ENCODE measurements around the gene LRRC40. TPM values are rescaled to one million over a fixed set of nuclear protein-coding genes. Genes with fewer than 3 reads are reported as not detected.

Gene LRRC40
- 19.9 and 31.5 TPM in 2 replicates for total RNA-seq

DNA sequence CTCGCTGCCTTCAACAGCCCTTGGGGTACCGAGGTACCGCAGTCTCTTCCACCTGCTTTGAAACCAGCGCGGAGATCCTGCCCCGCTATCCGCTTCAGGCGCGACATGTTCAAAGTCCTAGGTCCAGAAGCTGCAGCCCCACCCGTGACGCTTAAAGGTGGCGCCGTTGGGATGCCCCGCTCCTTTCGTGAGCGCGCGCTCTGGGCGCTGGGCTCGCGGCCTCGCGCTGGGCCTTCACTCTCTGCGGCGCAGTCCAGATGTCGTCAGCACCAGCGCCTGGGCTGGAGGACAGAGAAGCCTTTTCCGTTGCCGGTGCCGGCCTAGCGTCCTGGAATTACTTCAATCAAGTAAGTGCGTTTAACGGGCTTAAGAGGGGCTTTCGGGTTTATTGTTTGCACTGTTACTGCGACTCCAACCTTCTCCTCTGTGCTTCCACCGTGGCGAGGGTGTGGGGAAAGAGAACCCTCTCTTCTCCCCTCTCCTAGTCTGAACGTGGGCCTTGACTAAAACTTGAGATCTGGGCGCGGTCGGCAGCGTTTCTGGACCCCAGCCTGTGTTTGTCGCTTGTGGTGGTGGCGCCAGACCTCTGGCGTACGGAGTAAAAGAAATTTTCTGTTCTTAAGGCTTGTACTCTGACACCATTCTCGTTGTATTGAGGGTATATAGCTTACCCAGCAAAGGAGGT, at the start of gene LRRC40:
Gene LRRC40, minus strand, starts transcription at position 146 of the 685 bp plus-strand sequence. Its CDS starts 39 bp downstream, at position 107.

GRCh38 chr1:70221238-70222121, 16.1 kb upstream of the LRRC40 start, which contains the start of gene SRSF11:
Gene SRSF11, plus strand, starts transcription at chr1:70221380. Its CDS starts 257 bp downstream, at chr1:70221637.

Other genes starting within 250 kb of the LRRC40 start
- gene SRSF11, start 15.8 kb upstream of the LRRC40 start, total RNA-seq = 117 and 144 TPM in 2 replicates
- 22.2 and 23.8 TPM in 2 replicates for gene ANKRD13C, start 149.1 kb upstream of the LRRC40 start, total RNA-seq
- gene CTH, start 205.7 kb upstream of the LRRC40 start, total RNA-seq = 4.9 and 7.2 TPM in 2 replicates

Measured in uterine smooth muscle cell (primary cell).